Suprapubic skin (tissue), 3 donors: ENCODE measurements around the gene KCNH5.

ENCODE experiments used
- EP300 ChIP-seq: sonication (generic); formaldehyde crosslinking; IDR thresholded peaks from one replicate; pipeline ENCODE4 v1.6.1; 2017; ENCODE audit warnings: antibody characterized with exemption
- TF ChIP-seq, protein P1 (sequence below), 2 donors: fragments of 200-600 bp in 1 of 2; fragments of 450-650 bp in 1 of 2; sonication (generic) in 1 of 2; IDR thresholded peaks; one replicate each; pipeline ENCODE4 v1.5.1; 2016 to 2019; ENCODE audit warnings: antibody characterized with exemption in 2 of 2, mild to moderate bottlenecking in 1 of 2, moderate library complexity in 1 of 2

DNA sequence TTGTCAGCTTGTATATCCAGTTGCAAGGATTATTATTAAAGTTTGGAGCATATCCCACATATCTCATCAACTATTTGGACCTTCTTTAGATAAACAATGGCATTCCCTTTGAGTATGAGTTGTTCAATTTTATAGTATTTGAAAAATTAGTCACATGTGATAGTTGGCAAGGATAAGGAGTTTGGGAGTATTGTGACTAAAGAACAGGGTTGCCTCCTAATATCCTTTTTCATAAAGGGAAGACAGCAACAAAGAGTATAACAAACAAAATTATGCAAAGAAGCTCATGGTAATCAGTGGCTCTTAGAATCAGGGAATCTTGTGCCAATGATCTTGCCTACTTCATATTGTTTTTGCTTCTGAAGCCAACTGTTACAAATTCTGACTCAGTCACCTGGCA is 31.2 kb upstream of the KCNH5 start:
- TF ChIP-seq, protein P1, sequence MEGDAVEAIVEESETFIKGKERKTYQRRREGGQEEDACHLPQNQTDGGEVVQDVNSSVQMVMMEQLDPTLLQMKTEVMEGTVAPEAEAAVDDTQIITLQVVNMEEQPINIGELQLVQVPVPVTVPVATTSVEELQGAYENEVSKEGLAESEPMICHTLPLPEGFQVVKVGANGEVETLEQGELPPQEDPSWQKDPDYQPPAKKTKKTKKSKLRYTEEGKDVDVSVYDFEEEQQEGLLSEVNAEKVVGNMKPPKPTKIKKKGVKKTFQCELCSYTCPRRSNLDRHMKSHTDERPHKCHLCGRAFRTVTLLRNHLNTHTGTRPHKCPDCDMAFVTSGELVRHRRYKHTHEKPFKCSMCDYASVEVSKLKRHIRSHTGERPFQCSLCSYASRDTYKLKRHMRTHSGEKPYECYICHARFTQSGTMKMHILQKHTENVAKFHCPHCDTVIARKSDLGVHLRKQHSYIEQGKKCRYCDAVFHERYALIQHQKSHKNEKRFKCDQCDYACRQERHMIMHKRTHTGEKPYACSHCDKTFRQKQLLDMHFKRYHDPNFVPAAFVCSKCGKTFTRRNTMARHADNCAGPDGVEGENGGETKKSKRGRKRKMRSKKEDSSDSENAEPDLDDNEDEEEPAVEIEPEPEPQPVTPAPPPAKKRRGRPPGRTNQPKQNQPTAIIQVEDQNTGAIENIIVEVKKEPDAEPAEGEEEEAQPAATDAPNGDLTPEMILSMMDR (IDR thresholded peaks at IDR 0.05), result no peak
- TF ChIP-seq EP300, result no peak
